ENCODE data around the gene MAP3K14.

MAP3K14 gene

DNA sequence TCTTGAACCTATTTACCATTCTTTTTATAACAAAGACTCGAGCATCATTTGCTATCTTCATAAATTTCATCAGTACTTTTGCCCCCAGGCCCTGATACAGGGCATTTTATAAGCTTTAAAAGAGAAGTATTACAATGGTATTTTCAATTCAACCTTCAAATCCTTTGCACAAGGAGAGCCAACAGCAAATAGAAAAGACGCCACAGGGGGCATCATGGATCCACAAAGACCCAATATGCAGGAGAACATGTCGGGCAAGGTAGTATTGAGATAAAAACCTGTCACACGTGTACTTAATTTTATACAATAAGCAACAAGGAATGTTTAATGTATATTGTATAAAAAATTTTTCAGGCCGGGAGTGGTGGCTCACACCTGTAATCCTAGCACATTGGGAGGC, 10.2 kb downstream of the MAP3K14 start:
- no peak overlapping the region for H3K4me3 ChIP-seq (ENCODE audit: low read length)
- H3K27ac ChIP-seq (ENCODE audit: low read length), result no peak overlapping the region
- no peak for DNase-seq
- no peak overlapping the region for H3K9ac ChIP-seq (ENCODE audit: low read length)
- H3K36me3 ChIP-seq (replicated peaks; ENCODE audit: insufficient read depth, low read length), result 0 out of 2 replicates have a peak, but pooled peaks cover 3% of the 10 kb centered on the region
- no peak overlapping the region for H3K4me2 ChIP-seq (ENCODE audit: low read depth, low read length)
- no peaks in the 10 kb centered on the region for H3K9me2 ChIP-seq (replicated peaks; ENCODE audit: insufficient read depth, low read length)
- peaks cover 96% of the 10 kb centered on the region for H3K79me2 ChIP-seq (ENCODE audit: low read length)
- no peak overlapping the region for H2AFZ ChIP-seq (ENCODE audit: low read length)
- H3K9me3 ChIP-seq (replicated peaks; ENCODE audit: insufficient read depth, low read length), result no peaks in the 10 kb centered on the region
- peaks cover 25% of the 10 kb centered on the region for H3K4me1 ChIP-seq (ENCODE audit: low read length)
- peaks cover 30% of the 10 kb centered on the region for H3F3A ChIP-seq (ENCODE audit: insufficient read depth, low read length)
- H3K27me3 ChIP-seq (replicated peaks; ENCODE audit: insufficient read depth, low read length), result no peaks in the 10 kb centered on the region
- no peaks in the 10 kb centered on the region for H4K20me1 ChIP-seq (ENCODE audit: insufficient read depth, low read length)
- TF ChIP-seq EZH2 (optimal IDR thresholded peaks at IDR 0.05; ENCODE audit: low read depth, low read length) (no peak), EZH2phosphoT487 (IDR thresholded peaks at IDR 0.05; ENCODE audit: low read length) (no peak)
- TF ChIP-seq, protein P1, sequence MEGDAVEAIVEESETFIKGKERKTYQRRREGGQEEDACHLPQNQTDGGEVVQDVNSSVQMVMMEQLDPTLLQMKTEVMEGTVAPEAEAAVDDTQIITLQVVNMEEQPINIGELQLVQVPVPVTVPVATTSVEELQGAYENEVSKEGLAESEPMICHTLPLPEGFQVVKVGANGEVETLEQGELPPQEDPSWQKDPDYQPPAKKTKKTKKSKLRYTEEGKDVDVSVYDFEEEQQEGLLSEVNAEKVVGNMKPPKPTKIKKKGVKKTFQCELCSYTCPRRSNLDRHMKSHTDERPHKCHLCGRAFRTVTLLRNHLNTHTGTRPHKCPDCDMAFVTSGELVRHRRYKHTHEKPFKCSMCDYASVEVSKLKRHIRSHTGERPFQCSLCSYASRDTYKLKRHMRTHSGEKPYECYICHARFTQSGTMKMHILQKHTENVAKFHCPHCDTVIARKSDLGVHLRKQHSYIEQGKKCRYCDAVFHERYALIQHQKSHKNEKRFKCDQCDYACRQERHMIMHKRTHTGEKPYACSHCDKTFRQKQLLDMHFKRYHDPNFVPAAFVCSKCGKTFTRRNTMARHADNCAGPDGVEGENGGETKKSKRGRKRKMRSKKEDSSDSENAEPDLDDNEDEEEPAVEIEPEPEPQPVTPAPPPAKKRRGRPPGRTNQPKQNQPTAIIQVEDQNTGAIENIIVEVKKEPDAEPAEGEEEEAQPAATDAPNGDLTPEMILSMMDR (IDR thresholded peaks at IDR 0.05; ENCODE audit: low read length), result no peak

DNA sequence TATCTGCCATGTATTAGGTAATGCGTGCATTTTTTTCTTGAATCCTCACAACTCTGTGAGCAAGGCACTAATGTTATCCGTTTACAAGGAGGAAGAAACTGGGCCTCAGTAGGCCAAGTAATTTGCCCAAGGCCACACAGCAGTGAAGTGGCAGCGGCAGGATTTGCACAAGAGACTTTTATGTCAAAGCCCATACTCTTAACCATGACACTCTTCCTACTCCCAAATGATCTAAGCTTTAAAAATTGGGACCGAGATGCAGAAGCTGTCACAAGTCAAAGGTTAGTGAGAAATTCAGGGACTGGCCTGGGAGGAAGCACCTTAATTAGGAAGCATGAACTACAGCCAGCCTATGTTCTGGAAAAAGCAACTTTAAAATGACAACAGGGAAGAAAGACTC, 10.7 kb downstream of the MAP3K14 start:
- Histone ChIP-seq H3K9ac (ENCODE audit: low read length) (no peak overlapping the region), H4K20me1 (ENCODE audit: insufficient read depth, low read length) (no peaks in the 10 kb centered on the region), H3K4me1 (ENCODE audit: low read length) (peaks cover 20% of the 10 kb centered on the region), H3K27ac (ENCODE audit: low read length) (no peak overlapping the region), H2AFZ (ENCODE audit: low read length) (no peak overlapping the region), H3K4me3 (ENCODE audit: low read length) (no peak overlapping the region), H3F3A (ENCODE audit: insufficient read depth, low read length) (peaks cover 25% of the 10 kb centered on the region), H3K36me3 (replicated peaks; ENCODE audit: insufficient read depth, low read length) (0 out of 2 replicates have a peak, but pooled peaks cover 3% of the 10 kb centered on the region), H3K9me3 (replicated peaks; ENCODE audit: insufficient read depth, low read length) (no peaks in the 10 kb centered on the region), H3K9me2 (replicated peaks; ENCODE audit: insufficient read depth, low read length) (no peaks in the 10 kb centered on the region), H3K4me2 (ENCODE audit: low read depth, low read length) (no peak overlapping the region), H3K79me2 (ENCODE audit: low read length) (peaks cover 96% of the 10 kb centered on the region), H3K27me3 (replicated peaks; ENCODE audit: insufficient read depth, low read length) (no peaks in the 10 kb centered on the region)
- TF ChIP-seq EZH2phosphoT487 (IDR thresholded peaks at IDR 0.05; ENCODE audit: low read length) (no peak), EZH2 (optimal IDR thresholded peaks at IDR 0.05; ENCODE audit: low read depth, low read length) (no peak)
- TF ChIP-seq, protein P1 (IDR thresholded peaks at IDR 0.05; ENCODE audit: low read length), result no peak
- no peak for DNase-seq

DNA sequence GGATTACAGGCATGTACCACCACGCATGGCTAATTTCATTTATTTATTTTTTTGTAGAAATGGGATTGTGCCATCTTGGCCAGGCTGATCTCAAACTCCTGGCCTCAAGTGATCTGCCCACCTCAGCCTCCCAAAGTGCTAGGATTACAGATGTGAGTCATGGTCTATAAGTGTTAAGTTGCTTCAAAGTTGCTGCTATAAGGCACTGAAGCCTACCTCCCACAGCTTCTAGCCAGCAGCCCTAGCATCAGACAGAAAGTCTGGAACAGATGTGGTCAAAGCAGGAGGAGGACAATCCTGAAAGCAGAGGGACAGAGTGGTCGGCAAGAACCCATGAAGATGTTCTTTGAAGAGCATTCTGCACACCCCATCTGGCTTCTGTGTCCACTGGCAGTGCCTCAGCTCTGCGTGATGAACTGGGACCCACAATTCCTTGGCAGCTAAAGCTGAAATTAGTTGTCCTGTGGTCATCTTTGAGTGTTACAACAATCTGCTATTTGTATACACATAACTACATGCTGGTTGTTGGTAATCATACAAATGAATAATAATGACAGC, 11.2 kb downstream of the MAP3K14 start:
- no peaks in the 10 kb centered on the region for H4K20me1 ChIP-seq (ENCODE audit: insufficient read depth, low read length)
- no peak for TF ChIP-seq EZH2 (optimal IDR thresholded peaks at IDR 0.05; ENCODE audit: low read depth, low read length)
- TF ChIP-seq EZH2phosphoT487 (IDR thresholded peaks at IDR 0.05; ENCODE audit: low read length), result no peak
- TF ChIP-seq, protein P1 (IDR thresholded peaks at IDR 0.05; ENCODE audit: low read length), result no peak
- H3K4me2 ChIP-seq (ENCODE audit: low read depth, low read length), result no peak overlapping the region
- 0 out of 2 replicates have a peak, but pooled peaks cover 3% of the 10 kb centered on the region for H3K36me3 ChIP-seq (replicated peaks; ENCODE audit: insufficient read depth, low read length)
- no peak overlapping the region for H3K27ac ChIP-seq (ENCODE audit: low read length)
- no peaks in the 10 kb centered on the region for H3K27me3 ChIP-seq (replicated peaks; ENCODE audit: insufficient read depth, low read length)
- peaks cover 96% of the 10 kb centered on the region for H3K79me2 ChIP-seq (ENCODE audit: low read length)
- H2AFZ ChIP-seq (ENCODE audit: low read length), result no peak overlapping the region
- peaks cover 15% of the 10 kb centered on the region for H3K4me1 ChIP-seq (ENCODE audit: low read length)
- no peak overlapping the region for H3K9ac ChIP-seq (ENCODE audit: low read length)
- H3F3A ChIP-seq (ENCODE audit: insufficient read depth, low read length), result peaks cover 20% of the 10 kb centered on the region
- H3K9me2 ChIP-seq (replicated peaks; ENCODE audit: insufficient read depth, low read length), result no peaks in the 10 kb centered on the region
- no peak overlapping the region for H3K4me3 ChIP-seq (ENCODE audit: low read length)
- no peaks in the 10 kb centered on the region for H3K9me3 ChIP-seq (replicated peaks; ENCODE audit: insufficient read depth, low read length)
- DNase-seq, result no peak

Data from MM.1S (cell line).